Measurements from ENCODE around the gene ADORA3. TPM values are rescaled to one million over a fixed set of nuclear protein-coding genes. Genes with fewer than 3 reads are reported as not detected.

The ADORA3 gene
- total and polyA plus RNA-seq, 5 donors, result 2.0 to 10.9 (median 9.9) TPM

DNA sequence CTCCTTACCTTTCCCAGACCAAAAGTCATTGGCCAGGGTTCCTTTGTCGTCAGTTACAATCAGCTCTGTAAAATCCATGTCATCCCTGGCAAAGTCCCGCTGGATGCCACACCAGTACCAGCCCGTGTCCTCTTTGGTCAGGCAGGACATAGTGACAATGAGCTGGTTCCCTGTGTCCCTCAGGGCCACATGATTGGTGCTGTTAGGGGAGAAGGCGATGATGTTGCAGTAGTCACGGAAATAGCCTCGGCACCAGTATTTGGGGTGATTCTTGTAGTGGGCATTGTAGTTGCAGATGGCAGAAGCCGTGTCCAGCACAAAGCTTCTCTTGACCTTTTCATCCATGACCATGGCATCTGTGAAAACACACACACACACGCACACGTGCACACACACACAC lies 14.8 kb downstream of the ADORA3 start:
- WGBS, result 94% methylated on average over 9 of the region's 9 CpGs
- Histone ChIP-seq H3K4me1 (ENCODE audit: control insufficient read depth, insufficient read depth, low read length) (no peaks in the 10 kb centered on the region), H3K27ac (ENCODE audit: low read length) (no peak overlapping the region), H3K27me3 (ENCODE audit: control insufficient read depth, insufficient read depth) (no peaks in the 10 kb centered on the region), H3K9me3 (ENCODE audit: control insufficient read depth, low read length) (no peaks in the 10 kb centered on the region), H3K4me3 (ENCODE audit: low read length) (no peak overlapping the region)
- ATAC-seq, result no peak
- DNase-seq, result no peak
- intact Hi-C loops (cut with DNase I), result loop anchor here (5.0 to 10.0 kb wide), 3 partner anchors 266 to 279 kb away; partner anchors contain the start of gene DDX20 (in 1 of the 4)

DNA sequence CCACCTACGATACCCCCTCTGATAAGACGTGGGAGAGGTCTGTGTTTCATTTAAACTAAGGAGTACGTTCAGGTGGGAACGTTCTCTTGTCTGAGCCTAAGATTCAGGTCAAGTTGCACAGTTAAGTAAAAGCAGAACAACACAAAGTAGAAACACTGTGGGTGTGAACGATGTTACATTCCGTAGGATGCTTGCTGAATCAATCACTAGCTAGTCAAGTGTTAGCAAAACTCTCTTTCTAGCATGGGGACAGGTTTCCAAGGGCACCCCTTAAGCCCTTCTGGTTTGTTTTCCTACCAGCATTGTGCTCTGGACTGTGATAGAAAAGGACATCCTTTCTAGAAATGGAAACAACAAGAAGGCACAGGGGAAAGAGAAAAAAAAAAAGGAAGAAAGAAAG lies 16.3 kb downstream of the ADORA3 start:
- Histone ChIP-seq H3K9me3 (ENCODE audit: control insufficient read depth, low read length) (no peaks in the 10 kb centered on the region), H3K27ac (ENCODE audit: low read length) (no peak overlapping the region), H3K4me1 (ENCODE audit: control insufficient read depth, insufficient read depth, low read length) (no peaks in the 10 kb centered on the region), H3K4me3 (ENCODE audit: low read length) (no peak overlapping the region), H3K27me3 (ENCODE audit: control insufficient read depth, insufficient read depth) (no peaks in the 10 kb centered on the region)
- intact Hi-C loops (cut with DNase I), result loop anchor here (5.0 to 10.0 kb wide), 3 partner anchors 268 to 280 kb away; partner anchors contain the start of gene DDX20 (in 1 of the 4)
- 80% methylated on average over 6 of the region's 6 CpGs for WGBS
- DNase-seq, result no peak
- ATAC-seq, result no peak

DNA sequence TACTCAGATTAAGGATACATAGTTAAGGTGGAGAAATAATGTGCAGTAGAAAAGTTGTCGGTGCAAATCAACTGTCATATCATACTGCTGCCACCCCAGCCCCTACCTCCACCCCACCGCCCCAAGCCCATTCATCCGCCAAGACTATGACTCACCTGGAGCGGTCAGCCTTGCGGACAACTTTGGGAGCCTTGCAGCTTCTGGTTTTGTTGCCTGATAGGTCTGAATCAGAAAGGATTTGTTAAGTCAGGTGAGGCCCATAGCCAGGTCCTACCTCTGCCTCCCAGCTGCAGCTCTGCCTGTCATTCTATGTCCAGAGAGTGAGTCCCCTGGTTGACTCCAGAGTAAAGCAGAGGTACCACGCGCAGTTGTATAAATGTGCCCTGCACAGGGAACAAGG lies 17.0 kb downstream of the ADORA3 start:
- intact Hi-C loops (cut with DNase I), result loop anchor here (5.0 to 10.0 kb wide), 3 partner anchors 268 to 281 kb away; partner anchors contain the start of gene DDX20 (in 1 of the 4)
- WGBS, result 98% methylated on average over 7 of the region's 7 CpGs
- Histone ChIP-seq H3K9me3 (ENCODE audit: control insufficient read depth, low read length) (no peaks in the 10 kb centered on the region), H3K4me1 (ENCODE audit: control insufficient read depth, insufficient read depth, low read length) (no peaks in the 10 kb centered on the region), H3K4me3 (ENCODE audit: low read length) (no peak overlapping the region), H3K27me3 (ENCODE audit: control insufficient read depth, insufficient read depth) (no peaks in the 10 kb centered on the region), H3K27ac (ENCODE audit: low read length) (no peak overlapping the region)
- no peak for ATAC-seq
- DNase-seq, result no peak

DNA sequence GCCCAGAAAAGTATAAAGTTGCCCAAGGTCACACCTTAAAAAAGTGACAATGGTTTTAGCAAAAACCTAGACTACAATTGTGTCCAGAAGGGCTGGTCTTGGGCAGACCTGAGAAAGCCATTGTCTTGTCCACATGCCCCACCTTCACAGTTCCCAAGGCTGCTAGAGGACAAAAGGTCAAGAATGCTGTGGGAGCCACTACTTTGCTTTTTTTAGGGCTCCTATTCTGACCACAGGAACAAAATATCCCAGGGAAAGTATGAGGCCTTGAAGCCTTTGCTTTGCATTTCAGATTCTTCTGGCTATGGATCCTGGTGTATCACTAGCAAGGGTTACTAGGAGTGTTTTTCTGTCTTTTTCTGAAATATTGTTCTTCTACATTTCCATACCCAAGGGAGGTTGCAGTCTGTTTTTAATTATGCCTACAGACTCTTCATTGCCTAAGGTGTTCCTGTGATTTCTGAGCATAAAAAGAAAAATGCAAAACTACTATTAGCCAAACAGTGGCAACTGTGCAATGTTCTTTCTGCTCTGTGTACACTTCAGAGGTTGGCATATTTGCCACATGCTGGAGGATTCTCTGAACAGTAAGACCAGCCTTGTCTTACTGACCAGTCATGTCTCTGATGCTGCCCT lies 18.9 kb downstream of the ADORA3 start:
- H3K27ac ChIP-seq (ENCODE audit: low read length), result no peak overlapping the region
- DNase-seq, result no peak
- no peaks in the 10 kb centered on the region for H3K27me3 ChIP-seq (ENCODE audit: control insufficient read depth, insufficient read depth)
- ATAC-seq, result no peak
- no peaks in the 10 kb centered on the region for H3K9me3 ChIP-seq (ENCODE audit: control insufficient read depth, low read length)
- H3K4me1 ChIP-seq (ENCODE audit: control insufficient read depth, insufficient read depth, low read length), result no peaks in the 10 kb centered on the region
- intact Hi-C loops (cut with DNase I), result loop anchor here (5.0 to 10.0 kb wide), 3 partner anchors 270 to 283 kb away; partner anchors contain the start of gene DDX20 (in 1 of the 4)
- H3K4me3 ChIP-seq (ENCODE audit: low read length), result no peak overlapping the region

- Histone ChIP-seq H3K4me1 (ENCODE audit: control insufficient read depth, insufficient read depth, low read length) (no peaks in the 10 kb centered on the region), H3K4me3 (ENCODE audit: low read length) (no peak overlapping the region), H3K27me3 (ENCODE audit: control insufficient read depth, insufficient read depth) (no peaks in the 10 kb centered on the region), H3K9me3 (ENCODE audit: control insufficient read depth, low read length) (no peaks in the 10 kb centered on the region), H3K27ac (ENCODE audit: low read length) (no peak overlapping the region)
- DNase-seq (no peak), ATAC-seq (no peak)
- intact Hi-C loops (cut with DNase I), result loop anchor here in 3 of 4 donors (10.0 kb wide), 2 partner anchors 271 to 281 kb away; partner anchors contain the start of gene DDX20 (in 1 of the 3)
- 74% methylated on average over 2 of the region's 2 CpGs for WGBS
Measured at GRCh38 chr1:111483876-111484275, 19.6 kb downstream of the ADORA3 start.

- WGBS, result 47% methylated on average over 3 of the region's 3 CpGs
- no peaks in the 10 kb centered on the region for H3K9me3 ChIP-seq (ENCODE audit: control insufficient read depth, low read length)
Measured at GRCh38 chr1:111483166-111483565, 20.3 kb downstream of the ADORA3 start.

DNA sequence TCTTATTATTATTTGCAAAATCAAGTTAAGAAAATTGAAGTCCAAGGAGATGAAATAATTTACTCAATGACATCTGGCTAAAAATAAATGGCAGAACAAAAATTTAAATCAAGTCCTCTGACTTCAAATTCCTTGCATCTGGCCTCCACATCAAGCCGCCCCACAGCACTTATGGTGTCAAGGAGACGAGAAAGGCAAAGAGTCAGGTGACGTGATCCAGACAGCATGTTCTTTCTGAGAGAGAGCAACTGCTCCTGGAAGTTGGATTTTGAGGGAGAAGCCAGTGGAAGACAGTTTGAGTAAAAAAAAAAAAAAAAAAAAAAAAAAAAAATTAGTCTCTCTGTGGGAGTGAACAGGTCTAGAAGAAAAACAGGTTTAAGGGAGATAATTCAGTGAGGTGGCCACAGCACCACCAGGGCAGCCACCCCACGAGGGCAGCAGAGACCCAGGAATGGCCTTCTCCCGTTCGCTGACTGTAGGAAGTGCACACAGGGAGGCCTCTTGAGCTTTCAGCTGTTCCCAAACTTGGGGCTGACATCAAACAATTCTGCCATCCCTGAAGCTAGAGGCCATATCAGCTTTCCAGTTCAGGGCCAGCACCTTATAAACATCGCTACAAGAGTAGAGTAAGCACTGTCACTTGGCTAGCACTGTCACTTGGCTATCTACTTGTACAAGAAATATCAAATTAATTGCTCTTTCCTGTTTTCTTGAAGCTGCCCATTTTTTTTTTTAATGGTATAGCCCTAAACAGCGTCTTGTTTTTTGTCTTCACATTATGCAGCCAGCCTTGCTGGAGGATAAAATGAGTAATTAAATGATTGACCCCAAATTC lies 21.8 kb downstream of the ADORA3 start:
- WGBS, result 24% methylated on average over 8 of the region's 8 CpGs
- Histone ChIP-seq H3K4me1 (ENCODE audit: control insufficient read depth, insufficient read depth, low read length) (peaks cover 5% of the 10 kb centered on the region), H3K27me3 (ENCODE audit: control insufficient read depth, insufficient read depth) (no peaks in the 10 kb centered on the region), H3K27ac (ENCODE audit: low read length) (no peak overlapping the region), H3K4me3 (ENCODE audit: low read length) (no peak overlapping the region), H3K9me3 (ENCODE audit: control insufficient read depth, low read length) (no peaks in the 10 kb centered on the region)
- intact Hi-C loops (cut with DNase I), result loop anchor here in 3 of 4 donors (10.0 kb wide), 2 partner anchors 273 to 283 kb away; partner anchors contain the start of gene DDX20 (in 1 of the 3)
- DNase-seq (peak; percentile 75 to 91 (median 89)), ATAC-seq (peak; percentile 95)

More at GRCh38 chr1:111483166-111483565, 20.3 kb downstream of the ADORA3 start:
- ATAC-seq (no peak), DNase-seq (no peak)
- intact Hi-C loops (cut with DNase I), result loop anchor here in 3 of 4 donors (10.0 kb wide), 2 partner anchors 272 to 282 kb away; partner anchors contain the start of gene DDX20 (in 1 of the 3)
- no peak overlapping the region for H3K4me3 ChIP-seq (ENCODE audit: low read length)
- H3K4me1 ChIP-seq (ENCODE audit: control insufficient read depth, insufficient read depth, low read length), result no peaks in the 10 kb centered on the region
- no peaks in the 10 kb centered on the region for H3K27me3 ChIP-seq (ENCODE audit: control insufficient read depth, insufficient read depth)
- no peak overlapping the region for H3K27ac ChIP-seq (ENCODE audit: low read length)

DNA sequence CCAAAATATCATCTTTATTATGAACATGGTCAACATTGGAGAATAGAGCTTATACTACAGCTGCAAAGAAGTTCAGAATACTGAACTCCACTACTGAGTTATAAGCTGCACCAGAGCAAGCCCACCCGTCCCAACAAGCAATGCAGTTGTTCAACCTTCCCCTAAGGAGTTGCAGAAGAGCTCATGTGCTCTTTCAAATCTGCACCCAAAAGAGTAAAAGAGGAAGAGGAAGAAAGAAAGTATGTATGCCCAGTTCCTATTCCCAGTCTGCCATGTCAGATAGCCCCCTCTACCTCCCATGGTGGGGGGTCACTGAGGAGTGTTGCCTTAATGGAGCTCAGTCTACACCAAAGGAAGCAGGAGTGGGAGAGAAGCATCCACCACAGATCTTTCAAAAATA lies 22.8 kb downstream of the ADORA3 start:
- ATAC-seq (no peak), DNase-seq (no peak)
- Histone ChIP-seq H3K27me3 (ENCODE audit: control insufficient read depth, insufficient read depth) (no peaks in the 10 kb centered on the region), H3K4me1 (ENCODE audit: control insufficient read depth, insufficient read depth, low read length) (peaks cover 6% of the 10 kb centered on the region), H3K9me3 (ENCODE audit: control insufficient read depth, low read length) (no peaks in the 10 kb centered on the region), H3K27ac (ENCODE audit: low read length) (no peak overlapping the region), H3K4me3 (ENCODE audit: low read length) (no peak overlapping the region)
- 68% methylated on average over 1 of the region's 1 CpG for WGBS
- intact Hi-C loops (cut with DNase I), result loop anchor here in 3 of 4 donors (10.0 kb wide), 2 partner anchors 274 to 284 kb away; partner anchors contain the start of gene DDX20 (in 1 of the 3)

DNA sequence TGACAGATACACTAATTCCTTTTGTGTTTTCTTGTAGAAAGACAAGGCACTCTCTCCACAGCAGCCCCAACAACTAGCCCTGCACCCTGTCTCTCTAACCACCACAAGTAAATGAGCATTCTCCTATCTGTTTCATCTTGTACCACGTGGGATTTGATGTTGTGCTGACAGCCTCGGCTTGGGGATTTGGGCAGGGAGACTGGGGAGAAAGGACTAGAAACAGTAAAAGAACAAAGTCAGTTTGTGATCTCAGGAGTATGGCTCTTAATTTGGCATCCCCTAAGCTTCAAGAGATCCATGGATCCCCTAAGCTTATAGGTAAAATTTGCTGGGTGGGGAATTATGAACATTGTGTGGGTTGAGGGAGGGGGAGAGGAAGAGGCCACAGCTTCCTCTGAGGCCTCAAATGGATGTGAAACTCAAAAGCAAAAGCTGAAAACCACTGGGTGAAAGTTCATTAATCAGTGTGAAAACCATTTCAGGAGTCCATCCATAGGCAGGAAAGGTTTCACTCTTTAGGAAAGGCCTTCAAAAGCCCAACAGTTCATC lies 26.6 kb downstream of the ADORA3 start:
- Histone ChIP-seq H3K27ac (ENCODE audit: low read length) (no peak overlapping the region), H3K27me3 (ENCODE audit: control insufficient read depth, insufficient read depth) (no peaks in the 10 kb centered on the region), H3K9me3 (ENCODE audit: control insufficient read depth, low read length) (no peaks in the 10 kb centered on the region), H3K4me1 (ENCODE audit: control insufficient read depth, insufficient read depth, low read length) (peaks cover 6% of the 10 kb centered on the region), H3K4me3 (ENCODE audit: low read length) (no peak overlapping the region)
- ATAC-seq (no peak), DNase-seq (no peak)
- intact Hi-C loops (cut with DNase I), result no loop called here
- WGBS, result 38% methylated on average over 2 of the region's 2 CpGs

DNA sequence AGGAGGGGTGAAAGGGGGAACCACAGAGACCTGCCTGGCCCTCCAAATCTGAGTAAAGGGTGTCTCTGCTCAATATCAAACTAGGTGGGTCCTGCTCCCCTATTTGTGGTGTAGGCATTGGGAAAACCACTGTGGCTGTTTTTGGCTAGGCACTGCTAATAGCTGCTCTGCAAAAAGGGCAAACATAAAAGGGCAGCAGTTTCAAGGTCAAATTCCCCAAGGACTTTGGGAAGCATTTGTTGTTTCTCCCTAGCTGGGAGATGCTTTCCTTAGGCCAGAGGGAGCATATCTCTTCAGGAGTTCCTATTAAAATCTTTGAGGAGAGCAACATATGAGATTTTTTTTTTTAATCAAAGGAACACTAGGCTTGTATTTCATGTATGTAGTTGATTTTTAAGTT lies 27.2 kb downstream of the ADORA3 start:
- ATAC-seq (no peak), DNase-seq (no peak)
- peaks cover 6% of the 10 kb centered on the region for H3K4me1 ChIP-seq (ENCODE audit: control insufficient read depth, insufficient read depth, low read length)
- H3K4me3 ChIP-seq (ENCODE audit: low read length), result no peak overlapping the region
- intact Hi-C loops (cut with DNase I), result no loop called here
- no peaks in the 10 kb centered on the region for H3K27me3 ChIP-seq (ENCODE audit: control insufficient read depth, insufficient read depth)
- H3K27ac ChIP-seq (ENCODE audit: low read length), result no peak overlapping the region
- no peaks in the 10 kb centered on the region for H3K9me3 ChIP-seq (ENCODE audit: control insufficient read depth, low read length)

DNA sequence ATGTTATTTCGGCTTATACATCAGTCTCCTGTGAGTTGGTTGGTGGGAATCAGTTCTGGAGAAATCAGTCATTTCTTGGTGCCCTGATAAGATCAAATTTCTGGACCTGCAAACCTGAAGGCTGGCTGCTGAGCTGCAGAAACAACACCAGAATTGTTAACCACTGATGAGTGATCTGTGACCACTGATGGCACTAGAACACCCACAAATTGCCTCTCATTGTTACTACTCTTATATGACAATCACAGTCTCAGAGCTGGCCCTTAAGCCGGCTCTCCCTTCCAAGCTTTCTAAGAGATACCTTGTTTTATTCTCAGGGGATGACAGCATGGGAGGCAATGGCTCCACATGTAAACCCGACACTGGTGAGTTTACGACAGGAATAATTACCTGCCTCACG lies 27.7 kb downstream of the ADORA3 start:
- Histone ChIP-seq H3K4me3 (ENCODE audit: low read length) (no peak overlapping the region), H3K9me3 (ENCODE audit: control insufficient read depth, low read length) (no peaks in the 10 kb centered on the region), H3K4me1 (ENCODE audit: control insufficient read depth, insufficient read depth, low read length) (peaks cover 6% of the 10 kb centered on the region), H3K27me3 (ENCODE audit: control insufficient read depth, insufficient read depth) (no peaks in the 10 kb centered on the region), H3K27ac (ENCODE audit: low read length) (peak overlapping the region; percentile 13)
- DNase-seq (no peak), ATAC-seq (no peak)
- intact Hi-C loops (cut with DNase I), result no loop called here
- WGBS, result 92% methylated on average over 5 of the region's 5 CpGs
